ENCODE measurements around the gene CHD2.

CHD2 gene

DNA sequence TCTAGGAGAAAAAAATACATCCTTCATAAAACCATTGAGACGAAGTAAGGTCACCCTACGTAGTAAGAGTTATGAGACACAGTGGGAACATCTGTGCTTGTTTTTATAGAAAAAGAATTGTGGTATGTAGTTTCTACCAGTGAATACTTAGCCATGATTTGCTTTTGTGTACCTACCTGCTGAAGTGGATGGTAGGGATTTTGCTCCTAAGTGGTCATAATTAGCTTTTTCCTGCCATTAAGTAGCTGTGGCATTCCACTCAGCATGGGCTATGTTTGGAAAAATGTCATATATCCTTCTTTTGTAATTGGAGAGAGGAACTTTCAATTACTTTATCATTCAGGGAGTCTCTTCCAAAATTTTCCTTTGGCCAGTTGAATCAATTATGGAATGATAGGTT lies 63.7 kb downstream of the CHD2 start:
- DNase-seq: no peak

- no peak for DNase-seq
Measured at GRCh38 chr15:92968926-92969651, 69.0 kb downstream of the CHD2 start.

DNA sequence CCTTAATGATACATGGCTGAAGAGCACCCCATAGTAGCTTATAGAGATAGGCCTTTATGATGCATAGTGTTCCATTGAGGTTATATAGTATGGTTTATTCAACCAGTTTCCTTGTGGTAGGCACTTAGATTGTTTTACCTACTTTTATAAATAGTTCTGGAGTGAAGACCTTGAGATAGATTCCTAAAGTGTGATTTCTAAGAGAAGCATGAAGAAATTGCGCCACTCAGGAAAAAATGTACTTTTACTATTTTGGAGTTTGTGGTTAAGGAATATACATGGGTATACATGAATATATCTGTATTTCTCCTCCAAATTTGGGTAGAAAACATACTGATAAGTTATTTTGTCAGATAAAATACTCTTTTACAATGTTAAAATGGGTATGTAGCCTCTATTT lies 70.5 kb downstream of the CHD2 start:
- no peak for DNase-seq

DNA sequence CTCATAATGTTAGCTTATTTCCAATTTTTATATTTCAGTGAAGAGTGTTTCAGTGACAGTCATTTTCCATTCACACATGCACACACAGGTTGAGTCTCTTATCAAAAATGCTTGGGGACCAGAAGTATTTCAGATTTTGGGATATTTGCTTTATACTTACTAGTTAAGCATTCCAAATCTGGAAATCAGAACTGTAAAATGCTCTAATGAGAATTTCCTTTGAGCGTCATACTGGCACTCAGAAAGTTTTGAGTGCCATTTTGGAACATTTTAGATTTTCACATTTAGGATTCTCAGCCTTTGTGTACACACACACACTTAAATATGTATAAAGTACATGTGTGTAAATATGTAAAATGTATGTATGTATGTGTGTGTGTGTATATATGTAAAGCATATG lies 71.0 kb downstream of the CHD2 start:
- DNase-seq: no peak

DNA sequence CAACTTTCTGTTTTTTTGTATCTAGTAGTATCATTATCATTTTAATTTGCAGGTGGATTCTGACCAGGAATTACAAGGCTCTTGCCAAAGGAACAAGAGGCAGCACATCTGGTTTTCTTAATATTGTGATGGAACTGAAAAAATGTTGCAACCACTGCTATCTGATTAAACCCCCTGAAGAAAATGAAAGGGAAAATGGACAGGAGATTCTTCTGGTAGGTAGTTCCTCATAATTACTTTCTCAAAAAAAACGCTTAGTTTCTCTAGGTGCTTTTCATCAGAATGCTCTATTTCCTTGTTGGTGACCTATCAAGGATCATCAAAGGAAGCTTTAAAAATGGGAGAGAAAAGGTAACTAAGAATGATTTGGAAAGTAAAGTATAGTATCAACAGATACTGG lies 71.6 kb downstream of the CHD2 start:
- no peak for DNase-seq

DNA sequence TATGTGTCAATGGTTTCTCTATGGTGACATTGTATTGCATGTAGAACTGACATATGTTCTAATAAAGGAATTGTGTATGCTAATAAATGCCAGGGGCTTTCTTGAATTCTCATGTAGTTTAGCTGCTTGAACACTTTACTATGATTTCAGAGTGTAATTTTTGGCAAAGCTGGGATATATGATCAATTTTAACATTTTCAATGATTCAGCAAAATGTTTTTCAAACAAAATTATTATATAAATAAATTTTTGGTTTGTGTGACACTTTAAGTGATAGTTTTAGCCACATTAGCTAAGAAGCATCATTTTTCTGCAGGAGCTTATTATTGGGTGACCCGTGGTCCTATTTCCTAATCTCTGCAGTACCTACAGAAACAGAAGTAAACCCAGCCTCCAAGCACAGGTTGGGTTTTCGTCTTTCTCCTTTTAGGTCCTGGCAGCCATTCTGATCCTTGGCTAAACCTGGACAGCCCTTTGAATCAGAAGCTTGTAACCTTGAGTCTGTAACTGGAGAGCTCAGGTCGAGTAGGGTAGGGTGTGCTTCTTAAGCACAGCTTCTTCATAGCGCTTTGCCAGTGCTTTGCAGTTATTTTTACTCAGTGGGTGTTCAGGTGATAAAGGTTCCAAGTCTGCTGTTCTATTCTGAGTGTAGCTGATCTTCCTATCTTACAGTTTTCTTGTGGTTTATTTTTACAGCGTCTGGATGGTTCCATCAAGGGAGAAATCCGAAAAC lies 74.2 kb downstream of the CHD2 start:
- no peak for DNase-seq

DNA sequence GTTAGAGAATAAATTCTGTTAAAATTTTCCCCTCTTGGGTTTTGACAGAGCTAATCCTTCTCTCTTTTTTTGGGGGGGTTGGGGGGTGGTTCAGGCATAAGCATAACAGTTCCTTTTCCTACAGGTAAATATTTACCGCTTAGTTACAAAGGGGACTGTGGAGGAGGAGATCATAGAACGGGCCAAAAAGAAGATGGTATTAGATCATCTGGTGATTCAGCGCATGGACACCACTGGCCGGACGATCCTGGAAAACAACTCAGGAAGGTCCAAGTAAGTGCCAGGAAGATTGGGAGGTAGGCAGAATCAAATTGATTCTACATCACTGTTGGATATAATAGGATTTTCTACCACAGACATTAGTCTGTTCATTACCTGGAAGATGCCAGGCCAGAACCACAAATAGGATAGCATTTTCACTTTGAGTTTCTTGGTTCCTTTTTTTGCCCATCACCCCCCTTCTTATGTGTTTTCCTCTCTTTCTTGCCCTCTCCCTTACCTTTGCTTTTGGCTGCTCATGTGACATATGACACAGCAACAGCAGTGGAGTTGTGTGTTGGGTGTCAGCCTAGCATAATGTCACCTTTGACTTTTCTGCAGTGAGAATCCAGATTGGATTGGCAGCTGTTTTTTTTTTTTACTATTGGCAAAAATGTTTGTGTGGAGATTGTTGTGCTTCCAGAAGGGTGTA lies 79.0 kb downstream of the CHD2 start:
- DNase-seq: peak in 1 of 5 donors; percentile 5

DNA sequence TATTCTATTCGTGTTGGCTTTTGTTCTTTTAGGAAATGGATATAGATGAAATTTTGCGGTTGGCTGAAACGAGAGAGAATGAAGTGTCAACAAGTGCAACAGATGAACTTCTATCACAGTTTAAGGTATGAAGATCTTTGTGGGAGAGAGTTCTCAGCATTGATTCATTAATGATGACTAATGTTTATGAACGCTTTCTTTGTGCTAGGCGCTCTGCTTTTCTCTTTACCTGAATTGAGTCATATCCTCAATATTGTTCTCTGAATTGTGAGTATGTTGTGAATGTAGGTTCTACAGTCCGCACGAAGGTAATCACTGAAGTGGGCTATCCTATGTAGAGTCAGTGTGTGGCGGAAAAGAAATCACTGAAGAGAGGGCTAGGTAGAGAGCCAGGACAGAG lies 81.2 kb downstream of the CHD2 start:
- peak in 1 of 5 donors; percentile 53 for DNase-seq

- no peak for DNase-seq
Measured at GRCh38 chr15:92984161-92984560, 84.0 kb downstream of the CHD2 start.

DNA sequence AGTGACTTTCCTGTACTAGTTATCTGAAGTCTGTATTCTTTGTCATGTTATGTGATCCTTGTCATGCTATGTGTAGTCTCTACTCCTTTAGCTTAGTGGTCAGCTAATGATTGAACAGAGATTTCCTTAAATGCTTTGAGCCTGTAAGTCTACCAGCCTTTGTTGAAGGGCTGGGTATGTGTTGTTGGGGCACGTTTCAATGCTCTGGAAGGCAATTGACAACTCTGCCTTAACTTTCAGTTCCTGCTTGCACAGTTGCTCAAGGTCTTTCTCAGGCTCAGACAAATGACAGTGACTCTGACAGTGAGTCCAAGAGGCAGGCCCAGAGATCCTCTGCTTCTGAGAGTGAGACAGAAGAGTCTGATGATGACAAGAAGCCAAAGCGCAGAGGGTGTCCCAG lies 89.3 kb downstream of the CHD2 start:
- DNase-seq: no peak

GRCh38 chr15:92990031-92990430 lies 89.9 kb downstream of the CHD2 start:
- DNase-seq: no peak

GRCh38 chr15:92992720-92993119 lies 92.6 kb downstream of the CHD2 start:
- DNase-seq: no peak

GRCh38 chr15:92997821-92998220 lies 97.7 kb downstream of the CHD2 start:
- no peak for DNase-seq

GRCh38 chr15:93001156-93001555 lies 101.0 kb downstream of the CHD2 start:
- no peak for DNase-seq

DNA sequence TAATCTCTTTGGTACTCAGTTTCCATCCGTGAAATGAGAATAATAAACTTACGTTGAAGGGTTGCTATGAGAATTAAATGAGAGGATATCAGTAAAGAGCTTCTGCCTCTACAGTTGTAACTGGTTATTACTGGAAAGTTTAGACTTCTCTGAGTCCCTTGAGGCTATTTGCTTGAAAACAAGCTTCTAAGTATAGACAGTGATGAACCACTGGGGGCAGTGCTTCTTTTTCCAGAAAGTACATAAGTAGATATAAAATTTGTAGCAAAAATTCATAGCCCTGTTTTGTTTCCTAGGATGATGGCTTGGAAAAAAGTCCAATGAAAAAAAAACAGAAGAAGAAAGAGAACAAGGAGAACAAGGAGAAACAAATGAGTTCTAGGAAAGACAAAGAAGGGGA lies 101.8 kb downstream of the CHD2 start:
- DNase-seq: no peak

GRCh38 chr15:93005133-93005532 lies 105.0 kb downstream of the CHD2 start:
- DNase-seq: no peak

DNA sequence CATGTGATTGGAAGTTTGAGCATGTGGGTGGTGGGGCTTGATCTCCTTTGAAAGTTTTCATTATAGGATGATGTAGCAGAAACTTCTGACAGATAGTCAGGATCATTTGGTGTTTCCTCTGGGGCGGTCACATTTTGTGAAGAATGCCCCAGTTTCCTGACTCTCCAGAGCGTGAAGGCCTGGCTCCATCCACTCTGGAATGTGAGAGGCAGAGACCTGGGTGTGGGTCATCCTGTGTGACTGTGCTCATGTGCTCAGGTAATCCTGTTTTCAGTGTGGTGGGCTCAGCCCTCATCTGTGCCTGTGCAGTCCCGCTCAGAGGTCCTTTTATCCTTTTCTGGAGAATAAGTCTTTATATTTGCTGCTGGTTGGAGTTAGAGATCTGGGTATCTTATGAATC lies 107.9 kb downstream of the CHD2 start:
- DNase-seq: no peak

DNA sequence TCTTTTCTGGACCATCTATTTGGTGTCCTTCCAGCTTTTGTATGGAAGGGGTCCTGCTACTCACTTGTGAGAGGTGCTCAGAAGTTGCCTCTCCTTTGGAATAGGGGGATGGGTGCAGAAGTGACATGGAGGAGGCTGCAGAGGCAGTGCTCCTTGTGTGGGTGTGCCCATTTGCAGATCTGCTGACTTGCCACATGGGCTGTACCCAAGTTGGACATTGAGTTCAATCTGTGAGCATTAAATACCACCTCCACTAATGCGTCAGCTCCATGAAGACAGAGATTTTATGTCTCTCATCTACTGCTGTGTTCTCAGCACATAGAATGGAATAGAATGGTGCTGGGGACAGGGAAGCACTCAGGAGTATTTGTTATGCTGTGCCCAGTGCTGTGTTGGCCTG lies 112.7 kb downstream of the CHD2 start:
- DNase-seq: no peak

GRCh38 chr15:93017526-93017925 lies 117.4 kb downstream of the CHD2 start:
- DNase-seq: no peak

DNA sequence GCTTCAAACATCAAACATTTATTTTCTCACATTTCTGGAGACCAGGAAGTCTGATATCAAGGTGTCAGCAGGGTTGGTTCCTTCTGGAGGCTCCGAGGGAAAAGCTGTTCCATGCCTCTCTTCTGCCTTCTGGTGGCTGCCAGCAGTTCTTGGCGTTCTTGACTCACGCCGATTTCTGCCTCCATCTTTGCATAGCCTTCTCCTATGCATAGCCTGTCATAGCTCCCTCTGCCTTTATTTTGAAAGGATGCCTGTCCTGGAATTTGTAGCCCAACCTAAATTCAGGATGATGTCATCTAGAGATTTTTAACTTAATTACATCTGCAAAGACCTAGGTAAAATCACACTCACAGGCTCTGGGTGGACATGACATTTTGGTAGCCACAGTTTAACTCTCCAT lies 118.5 kb downstream of the CHD2 start:
- no peak for DNase-seq

DNA sequence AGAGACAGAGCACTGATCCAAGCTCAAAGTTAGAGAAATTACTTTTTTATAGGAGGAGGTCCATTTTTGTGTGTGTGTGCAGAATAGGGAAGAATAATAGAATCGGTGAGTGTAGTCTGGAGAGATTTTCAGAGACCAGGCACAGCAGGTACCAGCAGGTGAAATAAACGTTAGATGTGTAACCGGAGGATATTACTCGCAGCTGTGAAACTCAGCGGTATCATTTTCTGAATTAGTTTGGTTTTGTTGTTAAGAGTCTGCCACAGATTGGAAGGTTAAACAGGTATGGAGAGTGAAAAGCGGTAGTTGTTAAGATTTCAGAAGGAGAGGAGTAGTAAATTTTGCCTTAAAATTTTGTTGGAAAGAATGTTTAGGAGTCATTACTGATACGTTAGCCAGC lies 119.0 kb downstream of the CHD2 start:
- no peak for DNase-seq

- DNase-seq: no peak
Measured at GRCh38 chr15:93019971-93020370, 119.8 kb downstream of the CHD2 start.

- no peak for DNase-seq
Measured at GRCh38 chr15:93020976-93021772, 121.0 kb downstream of the CHD2 start.
